Upper lobe of left lung (tissue), 4 donors: ENCODE data around the gene DSTYK.

Source experiments
- EP300 ChIP-seq, 4 donors: sonication (generic); formaldehyde crosslinking; IDR thresholded peaks; one replicate each; pipeline ENCODE4 v1.5.1; 2017; ENCODE audit warnings: antibody characterized with exemption in 4 of 4, control low read depth in 2 of 4
- POLR2A ChIP-seq, 4 donors: fragments of 450-650 bp; IDR thresholded peaks; one replicate each; pipeline ENCODE4 v1.5.1; 2016 to 2017; ENCODE audit warnings: antibody characterized with exemption in 4 of 4, mild to moderate bottlenecking in 2 of 4
- POLR2AphosphoS5 ChIP-seq, 2 donors: sonication (generic); formaldehyde crosslinking; IDR thresholded peaks; one replicate each; pipeline ENCODE4 v1.5.1; 2017; ENCODE audit warnings: antibody characterized with exemption in 2 of 2
- TF ChIP-seq, protein P1 (sequence below), 6 experiments: fragments of 450-650 bp in 4 of 6; fragments of 200-600 bp in 2 of 6; sonication (generic) in 2 of 6; IDR thresholded peaks; one replicate each; pipeline ENCODE4 v1.5.1; 2016 to 2019; ENCODE audit warnings: antibody characterized with exemption in 6 of 6

DNA sequence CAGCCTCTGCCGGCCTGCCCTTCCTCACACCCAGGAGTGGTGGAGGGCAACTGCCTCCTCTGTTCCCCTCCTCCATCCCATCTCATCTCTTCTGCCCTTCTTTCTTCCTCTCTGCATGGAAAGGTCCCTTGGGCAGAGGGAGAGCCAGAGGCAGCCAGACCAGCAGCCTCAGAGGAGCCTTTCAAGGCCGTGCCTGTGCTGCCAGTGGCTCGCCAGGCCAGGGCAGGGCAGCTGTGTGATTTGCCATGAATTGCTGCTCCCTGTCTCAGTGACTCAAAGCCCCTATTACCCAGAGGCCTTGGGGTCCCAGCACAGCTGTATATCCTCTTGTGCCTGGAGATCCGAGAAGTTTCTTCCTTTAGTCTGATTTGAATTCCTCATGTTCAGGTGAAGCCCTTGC lies 38.1 kb upstream of the DSTYK start:
- TF ChIP-seq, protein P1, sequence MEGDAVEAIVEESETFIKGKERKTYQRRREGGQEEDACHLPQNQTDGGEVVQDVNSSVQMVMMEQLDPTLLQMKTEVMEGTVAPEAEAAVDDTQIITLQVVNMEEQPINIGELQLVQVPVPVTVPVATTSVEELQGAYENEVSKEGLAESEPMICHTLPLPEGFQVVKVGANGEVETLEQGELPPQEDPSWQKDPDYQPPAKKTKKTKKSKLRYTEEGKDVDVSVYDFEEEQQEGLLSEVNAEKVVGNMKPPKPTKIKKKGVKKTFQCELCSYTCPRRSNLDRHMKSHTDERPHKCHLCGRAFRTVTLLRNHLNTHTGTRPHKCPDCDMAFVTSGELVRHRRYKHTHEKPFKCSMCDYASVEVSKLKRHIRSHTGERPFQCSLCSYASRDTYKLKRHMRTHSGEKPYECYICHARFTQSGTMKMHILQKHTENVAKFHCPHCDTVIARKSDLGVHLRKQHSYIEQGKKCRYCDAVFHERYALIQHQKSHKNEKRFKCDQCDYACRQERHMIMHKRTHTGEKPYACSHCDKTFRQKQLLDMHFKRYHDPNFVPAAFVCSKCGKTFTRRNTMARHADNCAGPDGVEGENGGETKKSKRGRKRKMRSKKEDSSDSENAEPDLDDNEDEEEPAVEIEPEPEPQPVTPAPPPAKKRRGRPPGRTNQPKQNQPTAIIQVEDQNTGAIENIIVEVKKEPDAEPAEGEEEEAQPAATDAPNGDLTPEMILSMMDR (IDR thresholded peaks at IDR 0.05), result no peak
- TF ChIP-seq EP300 (IDR thresholded peaks at IDR 0.05) (no peak), POLR2A (IDR thresholded peaks at IDR 0.05) (no peak), POLR2AphosphoS5 (IDR thresholded peaks at IDR 0.05) (no peak)
